Measurements from ENCODE around the gene SLC38A9. TPM values are rescaled to one million over a fixed set of nuclear protein-coding genes. Genes with fewer than 3 reads are reported as not detected.
A peak's percentile ranks its signal among the peaks of the same experiment; 100 is the strongest.

The SLC38A9 gene
- total and polyA plus RNA-seq, 7 donors, result 2.4 to 56.5 (median 12.5) TPM

GRCh38 chr5:55600497-55601203, 111.5 kb downstream of the SLC38A9 start:
- H3K9me3 ChIP-seq, result no peaks in the 10 kb centered on the region
- peaks cover 0 to 80% (median 78%) of the 10 kb centered on the region in 4 donors for H3K4me1 ChIP-seq
- no peaks in the 10 kb centered on the region for H3K36me3 ChIP-seq
- H3K27ac ChIP-seq, result peak overlapping the region; percentile 76 to 93 (median 88)
- intact Hi-C loops (cut with DNase I), result loop anchor here (1.0 to 5.0 kb wide), 4 partner anchors 66 to 163 kb away; partner anchors contain the start of gene PLPP1
- peak overlapping the region in 2 of 4 donors; percentile 19 for H3K4me3 ChIP-seq
- no peaks in the 10 kb centered on the region for H3K27me3 ChIP-seq
- WGBS, 2 donors, result 13 to 15% methylated on average over 6 of the region's 6 CpGs
- no peak for DNase-seq
- no peak for TF ChIP-seq POLR2A (IDR thresholded peaks at IDR 0.05)
- TF ChIP-seq POLR2AphosphoS5 (IDR thresholded peaks at IDR 0.05), result peak in 3 of 4 donors; percentile 4 to 63 (median 5)
- no peak for TF ChIP-seq CTCF (IDR thresholded peaks at IDR 0.05)
- TF ChIP-seq EP300 (IDR thresholded peaks at IDR 0.05), result peak in 1 of 4 donors; percentile 64

- Histone ChIP-seq H3K27me3 (no peaks in the 10 kb centered on the region), H3K4me3 (peak overlapping the region in 2 of 4 donors; percentile 19), H3K9me3 (no peaks in the 10 kb centered on the region), H3K4me1 (peaks cover 0 to 79% (median 78%) of the 10 kb centered on the region in 4 donors), H3K36me3 (no peaks in the 10 kb centered on the region), H3K27ac (peak overlapping the region; percentile 76 to 93 (median 88))
- intact Hi-C loops (cut with DNase I), result loop anchor here (5.0 kb wide), 3 partner anchors 72 to 163 kb away; no protein-coding TSS in a partner anchor
- TF ChIP-seq CTCF (IDR thresholded peaks at IDR 0.05), result no peak
- peak in 1 of 4 donors; percentile 14 for TF ChIP-seq POLR2AphosphoS5 (IDR thresholded peaks at IDR 0.05)
- 51 to 59% methylated on average over 3 of the region's 3 CpGs for WGBS, 2 donors
- DNase-seq, result no peak
Observed at GRCh38 chr5:55600086-55600485, 112.0 kb downstream of the SLC38A9 start.

GRCh38 chr5:55599148-55600050, 112.7 kb downstream of the SLC38A9 start:
- intact Hi-C loops (cut with DNase I), result loop anchor here (5.0 kb wide), 3 partner anchors 73 to 162 kb away; no protein-coding TSS in a partner anchor
- Histone ChIP-seq H3K36me3 (no peaks in the 10 kb centered on the region), H3K27ac (peak overlapping the region; percentile 76 to 93 (median 88)), H3K4me1 (peaks cover 0 to 72% (median 72%) of the 10 kb centered on the region in 4 donors), H3K27me3 (no peaks in the 10 kb centered on the region), H3K4me3 (no peak overlapping the region), H3K9me3 (no peaks in the 10 kb centered on the region)
- TF ChIP-seq CTCF (IDR thresholded peaks at IDR 0.05) (no peak), POLR2AphosphoS5 (IDR thresholded peaks at IDR 0.05) (peak in 1 of 4 donors; percentile 19)
- DNase-seq, result no peak
- 90 to 91% methylated on average over 8 of the region's 8 CpGs for WGBS, 2 donors

- TF ChIP-seq POLR2AphosphoS5 (IDR thresholded peaks at IDR 0.05) (peak in 3 of 4 donors; percentile 34 to 52 (median 36)), EP300 (IDR thresholded peaks at IDR 0.05) (no peak)
- peak overlapping the region; percentile 76 to 93 (median 88) for H3K27ac ChIP-seq
- WGBS, 2 donors, result 43 to 59% methylated on average over 7 of the region's 7 CpGs
- intact Hi-C loops (cut with DNase I), result no loop called here
- peaks cover 0 to 59% (median 51%) of the 10 kb centered on the region in 4 donors for H3K4me1 ChIP-seq
- no peak overlapping the region for H3K4me3 ChIP-seq
- H3K27me3 ChIP-seq, result no peaks in the 10 kb centered on the region
- no peaks in the 10 kb centered on the region for H3K9me3 ChIP-seq
- DNase-seq, result peak; percentile 91
- no peaks in the 10 kb centered on the region for H3K36me3 ChIP-seq
Observed at GRCh38 chr5:55597014-55597981, 114.8 kb downstream of the SLC38A9 start.
